HG02884 (cell line): ENCODE measurements around the gene SERPINB4.

Experiments used
- ATAC-seq: cut with Tn5 transposase; IDR thresholded peaks from one replicate; pipeline ENCODE4 v1.9.1; 2021; ENCODE audit warnings: mild to moderate bottlenecking, moderate library complexity; ENCODE audit not compliant: unreplicated experiment

The SERPINB4 gene

GRCh38 chr18:63637703-63638102 lies 6.4 kb downstream of the SERPINB4 start:
- no peak for ATAC-seq

GRCh38 chr18:63627819-63628218 lies 16.2 kb downstream of the SERPINB4 start:
- no peak for ATAC-seq

GRCh38 chr18:63626431-63626830 lies 17.6 kb downstream of the SERPINB4 start:
- no peak for ATAC-seq

- ATAC-seq, result no peak
Measured at GRCh38 chr18:63624863-63625262, 19.2 kb downstream of the SERPINB4 start.

GRCh38 chr18:63619661-63620060 lies 24.4 kb downstream of the SERPINB4 start:
- no peak for ATAC-seq

GRCh38 chr18:63617915-63618234 lies 26.2 kb downstream of the SERPINB4 start:
- no peak for ATAC-seq

GRCh38 chr18:63617049-63617914 lies 26.8 kb downstream of the SERPINB4 start:
- peak; percentile 85 for ATAC-seq

- ATAC-seq, result no peak
Measured at GRCh38 chr18:63613420-63613819, 30.6 kb downstream of the SERPINB4 start.

GRCh38 chr18:63606526-63606925 lies 37.5 kb downstream of the SERPINB4 start:
- no peak for ATAC-seq

- no peak for ATAC-seq
Measured at GRCh38 chr18:63604791-63605567, 39.1 kb downstream of the SERPINB4 start.

GRCh38 chr18:63603772-63604171 lies 40.3 kb downstream of the SERPINB4 start:
- ATAC-seq, result peak; percentile 94

- no peak for ATAC-seq
Measured at GRCh38 chr18:63603355-63603754, 40.7 kb downstream of the SERPINB4 start.

- ATAC-seq, result no peak
Measured at GRCh38 chr18:63596964-63597363, 47.1 kb downstream of the SERPINB4 start.

GRCh38 chr18:63592471-63592870 lies 51.6 kb downstream of the SERPINB4 start:
- ATAC-seq, result no peak

GRCh38 chr18:63591725-63592124 lies 52.3 kb downstream of the SERPINB4 start:
- ATAC-seq, result no peak

- no peak for ATAC-seq
Measured at GRCh38 chr18:63590966-63591695, 52.9 kb downstream of the SERPINB4 start.

GRCh38 chr18:63590373-63590772 lies 53.7 kb downstream of the SERPINB4 start:
- no peak for ATAC-seq

GRCh38 chr18:63588909-63589308 lies 55.1 kb downstream of the SERPINB4 start:
- ATAC-seq, result no peak
